Karpas-422 (cell line): ENCODE measurements around the gene PIK3C2B. TPM values are rescaled to one million over a fixed set of nuclear protein-coding genes. Genes with fewer than 3 reads are reported as not detected.

Source experiments
- DNase-seq: peaks from one replicate; pipeline ENCODE4 v3.0.0-alpha.2; 2015
- H2AFZ ChIP-seq: fragments of 200-600 bp; sonication (generic); 2 replicates; pipeline ENCODE4 v1.6.1; 2014; ENCODE audit warnings: antibody characterized with exemption, low read length, mixed read lengths
- H3K27ac ChIP-seq: fragments of 200-600 bp; sonication (generic); 2 replicates; pipeline ENCODE4 v1.5.1; 2014; ENCODE audit warnings: mild to moderate bottlenecking, low read length, moderate library complexity
- H3K27me3 ChIP-seq: fragments of 200-600 bp; sonication (generic); 2 replicates; pipeline ENCODE4 v1.6.1; 2014; ENCODE audit warnings: low read length, mixed read lengths
- H3K36me3 ChIP-seq: fragments of 200-600 bp; sonication (generic); 2 replicates; pipeline ENCODE4 v1.6.1; 2014; ENCODE audit warnings: low read length, mixed read lengths; ENCODE audit not compliant: insufficient read depth
- H3K4me1 ChIP-seq: fragments of 200-600 bp; sonication (generic); 2 replicates; pipeline ENCODE4 v1.6.1; 2014; ENCODE audit warnings: mild to moderate bottlenecking, low read length, mixed read lengths
- H3K4me2 ChIP-seq: fragments of 200-600 bp; sonication (generic); 2 replicates; pipeline ENCODE4 v1.6.1; 2014; ENCODE audit warnings: low read length, low read depth, mild to moderate bottlenecking; ENCODE audit not compliant: poor library complexity, severe bottlenecking
- H3K4me3 ChIP-seq: fragments of 200-600 bp; sonication (generic); 2 replicates; pipeline ENCODE4 v1.5.1; 2014; ENCODE audit warnings: mild to moderate bottlenecking, antibody characterized with exemption, low read length, mixed read lengths
- H3K79me2 ChIP-seq: fragments of 200-600 bp; sonication (generic); 2 replicates; pipeline ENCODE4 v1.6.1; 2014; ENCODE audit warnings: mild to moderate bottlenecking, low read length, mixed read lengths
- H3K9ac ChIP-seq: fragments of 200-600 bp; sonication (generic); 2 replicates; pipeline ENCODE4 v1.6.0; 2014; ENCODE audit warnings: low read length
- H3K9me2 ChIP-seq: fragments of 200-600 bp; sonication (generic), shearing (Covaris generic); replicated peaks from 2 replicates; pipeline ENCODE4 v1.6.0; 2014; ENCODE audit warnings: mild to moderate bottlenecking, low read length, moderate library complexity; ENCODE audit not compliant: insufficient read depth
- H3K9me3 ChIP-seq: fragments of 300-700, 200-600 bp; sonication (generic); 2 replicates; pipeline ENCODE4 v1.6.1; 2014; ENCODE audit warnings: low read length, mixed read lengths
- H4K20me1 ChIP-seq: fragments of 200-600 bp; sonication (generic); 2 replicates; pipeline ENCODE4 v1.6.1; 2014; ENCODE audit warnings: mild to moderate bottlenecking, antibody characterized with exemption, low read length, low read depth; ENCODE audit not compliant: insufficient read depth
- total RNA-seq: library from RNA; depleted of rRNA; stranded (reverse); fragments of >200 nt; shearing (Covaris generic); gene quantifications from 2 replicates; pipeline ENCODE4 v1.2.3, GENCODE V29; 2014; ENCODE audit warnings: low replicate concordance

The PIK3C2B gene
- total RNA-seq, 1 experiment from 2014 or later: 4.5 TPM

- H3K79me2 ChIP-seq: no peaks in the 10 kb centered on the region
- H3K9me3 ChIP-seq: no peaks in the 10 kb centered on the region
- peak overlapping the region; percentile 54 for H3K9ac ChIP-seq
- H3K4me2 ChIP-seq: peak overlapping the region; percentile 82
- H3K27ac ChIP-seq: peak overlapping the region; percentile 38; the same call in 1 of the 2 replicates
- H4K20me1 ChIP-seq: no peaks in the 10 kb centered on the region
- peak overlapping the region; percentile 61 for H2AFZ ChIP-seq
- H3K27me3 ChIP-seq: no peaks in the 10 kb centered on the region
- no peak for DNase-seq
- peaks cover 19% of the 10 kb centered on the region for H3K4me1 ChIP-seq
- H3K4me3 ChIP-seq: peak overlapping the region; percentile 61
- H3K36me3 ChIP-seq: no peaks in the 10 kb centered on the region
- no peaks in the 10 kb centered on the region for H3K9me2 ChIP-seq
These were observed 11.1 kb upstream of the PIK3C2B start for GRCh38 chr1:204505674-204506200.

GRCh38 chr1:204503913-204504519 lies 9.4 kb upstream of the PIK3C2B start:
- H3K4me3 ChIP-seq: no peak overlapping the region
- no peak overlapping the region for H3K4me2 ChIP-seq
- no peaks in the 10 kb centered on the region for H4K20me1 ChIP-seq
- no peaks in the 10 kb centered on the region for H3K27me3 ChIP-seq
- no peaks in the 10 kb centered on the region for H3K36me3 ChIP-seq
- H3K4me1 ChIP-seq: peaks cover 22% of the 10 kb centered on the region
- H3K79me2 ChIP-seq: no peaks in the 10 kb centered on the region
- DNase-seq: no peak
- no peak overlapping the region for H3K27ac ChIP-seq
- no peak overlapping the region for H3K9ac ChIP-seq
- H3K9me3 ChIP-seq: no peaks in the 10 kb centered on the region
- H3K9me2 ChIP-seq: no peaks in the 10 kb centered on the region
- H2AFZ ChIP-seq: no peak overlapping the region

- H4K20me1 ChIP-seq: no peaks in the 10 kb centered on the region
- H3K79me2 ChIP-seq: no peaks in the 10 kb centered on the region
- H3K4me3 ChIP-seq: no peak overlapping the region
- peaks cover 25% of the 10 kb centered on the region for H3K4me1 ChIP-seq
- H3K36me3 ChIP-seq: no peaks in the 10 kb centered on the region
- H3K9me3 ChIP-seq: no peaks in the 10 kb centered on the region
- H2AFZ ChIP-seq: no peak overlapping the region
- H3K9me2 ChIP-seq: no peaks in the 10 kb centered on the region
- no peak overlapping the region for H3K9ac ChIP-seq
- DNase-seq: peak; percentile 93
- no peaks in the 10 kb centered on the region for H3K27me3 ChIP-seq
- H3K4me2 ChIP-seq: no peak overlapping the region
- no peak overlapping the region for H3K27ac ChIP-seq
These were observed 8.7 kb upstream of the PIK3C2B start for GRCh38 chr1:204503122-204503912.

- Histone ChIP-seq H3K4me1 (peaks cover 19% of the 10 kb centered on the region), H3K4me3 (no peak overlapping the region), H3K9me3 (no peaks in the 10 kb centered on the region), H2AFZ (no peak overlapping the region), H3K9me2 (no peaks in the 10 kb centered on the region), H4K20me1 (no peaks in the 10 kb centered on the region), H3K36me3 (no peaks in the 10 kb centered on the region), H3K27ac (no peak overlapping the region), H3K79me2 (no peaks in the 10 kb centered on the region), H3K27me3 (no peaks in the 10 kb centered on the region), H3K9ac (no peak overlapping the region), H3K4me2 (no peak overlapping the region)
- DNase-seq: no peak
These were observed 7.6 kb upstream of the PIK3C2B start for GRCh38 chr1:204502241-204502640.

- Histone ChIP-seq H3K27ac (no peak overlapping the region), H3K79me2 (no peaks in the 10 kb centered on the region), H3K4me2 (no peak overlapping the region), H3K27me3 (no peaks in the 10 kb centered on the region), H2AFZ (no peak overlapping the region), H4K20me1 (no peaks in the 10 kb centered on the region), H3K4me3 (no peak overlapping the region), H3K9me2 (no peaks in the 10 kb centered on the region), H3K9ac (no peak overlapping the region), H3K4me1 (peaks cover 26% of the 10 kb centered on the region), H3K9me3 (no peaks in the 10 kb centered on the region), H3K36me3 (no peaks in the 10 kb centered on the region)
- DNase-seq: no peak
These were observed 5.2 kb upstream of the PIK3C2B start for GRCh38 chr1:204499511-204500468.

GRCh38 chr1:204498981-204499380 lies 4.4 kb upstream of the PIK3C2B start:
- H3K27ac ChIP-seq: no peak overlapping the region
- H3K36me3 ChIP-seq: no peaks in the 10 kb centered on the region
- H4K20me1 ChIP-seq: no peaks in the 10 kb centered on the region

GRCh38 chr1:204495777-204496176 lies 1.2 kb upstream of the PIK3C2B start:
- Histone ChIP-seq H3K4me1 (peaks cover 40% of the 10 kb centered on the region), H3K9me2 (no peaks in the 10 kb centered on the region), H3K9ac (peak overlapping the region; percentile 36), H3K4me2 (peak overlapping the region; percentile 88), H3K36me3 (no peaks in the 10 kb centered on the region), H3K9me3 (no peaks in the 10 kb centered on the region), H4K20me1 (peaks cover 7% of the 10 kb centered on the region; the same call in 1 of the 2 replicates), H3K4me3 (peak overlapping the region; percentile 80), H3K79me2 (no peaks in the 10 kb centered on the region), H3K27me3 (no peaks in the 10 kb centered on the region; the same call in 1 of the 2 replicates), H2AFZ (no peak overlapping the region), H3K27ac (peak overlapping the region; percentile 63)
- DNase-seq: no peak

More at GRCh38 chr1:204498981-204499380, 4.4 kb upstream of the PIK3C2B start:
- H3K27me3 ChIP-seq: no peaks in the 10 kb centered on the region
- no peak overlapping the region for H3K9ac ChIP-seq
- no peaks in the 10 kb centered on the region for H3K79me2 ChIP-seq
- H2AFZ ChIP-seq: no peak overlapping the region
- no peak for DNase-seq
- H3K9me2 ChIP-seq: no peaks in the 10 kb centered on the region
- H3K4me2 ChIP-seq: peak overlapping the region; percentile 22
- H3K4me3 ChIP-seq: no peak overlapping the region
- no peaks in the 10 kb centered on the region for H3K9me3 ChIP-seq
- H3K4me1 ChIP-seq: peaks cover 32% of the 10 kb centered on the region
